Activated T-cell treated with anti-CD3 and anti-CD28 coated beads, Interleukin-2, amount 50 U/mL, for 48 hours (primary cell): Measurements from ENCODE around the gene DDX52.

Experiments used
- DNase-seq, 2 experiments: peaks; one replicate each; pipeline ENCODE4 v3.0.0-alpha.2; 2020

DDX52 gene

GRCh38 chr17:37570527-37571093 is 72.6 kb downstream of the DDX52 start:
- peak; percentile 36 to 45 for DNase-seq

DNA sequence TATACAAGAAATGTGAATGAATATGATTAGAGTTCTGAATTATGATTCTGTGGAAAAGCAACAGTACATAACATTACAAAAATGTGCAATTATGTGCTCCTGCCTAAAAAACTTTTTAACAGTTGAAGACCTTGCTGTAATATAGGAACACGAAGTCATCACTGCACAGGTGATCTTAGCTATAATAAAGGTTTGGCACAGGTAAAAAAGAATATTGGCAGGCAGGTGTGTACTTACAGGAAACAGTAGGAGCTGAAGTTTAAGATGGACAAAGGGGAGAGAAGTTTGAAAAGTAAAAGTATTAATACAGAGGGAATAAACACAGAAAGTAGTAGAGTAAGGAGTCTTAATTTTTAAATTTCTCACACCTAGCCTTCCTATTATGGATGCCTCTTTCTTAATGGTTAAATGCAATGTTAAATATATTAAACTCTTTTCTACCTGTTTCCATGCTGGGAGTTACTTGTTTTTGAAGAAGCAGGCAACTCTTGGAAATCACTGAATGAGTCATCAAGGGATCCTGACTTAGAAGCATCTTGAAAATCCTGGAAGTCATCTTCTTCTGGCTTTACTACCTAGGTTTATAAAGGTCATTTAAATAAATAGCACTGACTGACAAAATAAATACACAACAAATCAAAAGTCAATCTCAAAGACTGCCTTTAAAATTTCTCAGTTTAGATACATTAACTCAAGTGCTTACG is 74.7 kb downstream of the DDX52 start:
- no peak for DNase-seq

GRCh38 chr17:37567538-37567937 is 75.7 kb downstream of the DDX52 start:
- no peak for DNase-seq

- no peak for DNase-seq
Observed at GRCh38 chr17:37567137-37567536, 76.1 kb downstream of the DDX52 start.

DNA sequence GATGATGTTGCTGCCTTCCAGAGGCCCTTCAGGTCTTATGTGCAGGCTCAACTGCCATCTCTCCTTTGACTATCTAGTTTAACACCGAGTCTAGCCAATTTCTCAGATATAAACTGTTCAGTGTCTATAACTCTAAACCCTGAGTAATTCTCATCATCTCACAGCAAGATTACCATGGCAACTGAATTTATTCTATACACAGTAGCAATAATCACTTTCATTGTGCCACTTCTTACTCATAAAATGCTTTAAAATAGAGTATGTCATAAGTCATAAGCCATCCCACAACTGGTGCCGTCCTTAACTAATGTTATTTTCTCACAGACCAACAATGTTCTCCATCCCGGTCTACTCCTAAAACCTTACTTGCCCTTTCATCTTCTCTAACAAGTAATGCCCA is 79.0 kb downstream of the DDX52 start:
- DNase-seq, result no peak

- no peak for DNase-seq
Observed at GRCh38 chr17:37562016-37562745, 81.1 kb downstream of the DDX52 start.
